Measurements from ENCODE around the gene RBM19. TPM values are rescaled to one million over a fixed set of nuclear protein-coding genes. Genes with fewer than 3 reads are reported as not detected.
A peak's percentile ranks its signal among the peaks of the same experiment; 100 is the strongest.
"Not testable (repeated sequence)": the region's sequence is repeated elsewhere in the genome, so short reads cannot be mapped to it uniquely, and the experiment has no call there.

Gene RBM19, protein sequence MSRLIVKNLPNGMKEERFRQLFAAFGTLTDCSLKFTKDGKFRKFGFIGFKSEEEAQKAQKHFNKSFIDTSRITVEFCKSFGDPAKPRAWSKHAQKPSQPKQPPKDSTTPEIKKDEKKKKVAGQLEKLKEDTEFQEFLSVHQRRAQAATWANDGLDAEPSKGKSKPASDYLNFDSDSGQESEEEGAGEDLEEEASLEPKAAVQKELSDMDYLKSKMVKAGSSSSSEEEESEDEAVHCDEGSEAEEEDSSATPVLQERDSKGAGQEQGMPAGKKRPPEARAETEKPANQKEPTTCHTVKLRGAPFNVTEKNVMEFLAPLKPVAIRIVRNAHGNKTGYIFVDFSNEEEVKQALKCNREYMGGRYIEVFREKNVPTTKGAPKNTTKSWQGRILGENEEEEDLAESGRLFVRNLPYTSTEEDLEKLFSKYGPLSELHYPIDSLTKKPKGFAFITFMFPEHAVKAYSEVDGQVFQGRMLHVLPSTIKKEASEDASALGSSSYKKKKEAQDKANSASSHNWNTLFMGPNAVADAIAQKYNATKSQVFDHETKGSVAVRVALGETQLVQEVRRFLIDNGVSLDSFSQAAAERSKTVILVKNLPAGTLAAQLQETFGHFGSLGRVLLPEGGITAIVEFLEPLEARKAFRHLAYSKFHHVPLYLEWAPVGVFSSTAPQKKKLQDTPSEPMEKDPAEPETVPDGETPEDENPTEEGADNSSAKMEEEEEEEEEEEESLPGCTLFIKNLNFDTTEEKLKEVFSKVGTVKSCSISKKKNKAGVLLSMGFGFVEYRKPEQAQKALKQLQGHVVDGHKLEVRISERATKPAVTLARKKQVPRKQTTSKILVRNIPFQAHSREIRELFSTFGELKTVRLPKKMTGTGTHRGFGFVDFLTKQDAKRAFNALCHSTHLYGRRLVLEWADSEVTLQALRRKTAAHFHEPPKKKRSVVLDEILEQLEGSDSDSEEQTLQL
- 10 to 100 TPM; 23.4 to 43.1 (median 33.5) TPM for polyA plus RNA-seq (ENCODE audit: insufficient read length in 4 of 4)

DNA sequence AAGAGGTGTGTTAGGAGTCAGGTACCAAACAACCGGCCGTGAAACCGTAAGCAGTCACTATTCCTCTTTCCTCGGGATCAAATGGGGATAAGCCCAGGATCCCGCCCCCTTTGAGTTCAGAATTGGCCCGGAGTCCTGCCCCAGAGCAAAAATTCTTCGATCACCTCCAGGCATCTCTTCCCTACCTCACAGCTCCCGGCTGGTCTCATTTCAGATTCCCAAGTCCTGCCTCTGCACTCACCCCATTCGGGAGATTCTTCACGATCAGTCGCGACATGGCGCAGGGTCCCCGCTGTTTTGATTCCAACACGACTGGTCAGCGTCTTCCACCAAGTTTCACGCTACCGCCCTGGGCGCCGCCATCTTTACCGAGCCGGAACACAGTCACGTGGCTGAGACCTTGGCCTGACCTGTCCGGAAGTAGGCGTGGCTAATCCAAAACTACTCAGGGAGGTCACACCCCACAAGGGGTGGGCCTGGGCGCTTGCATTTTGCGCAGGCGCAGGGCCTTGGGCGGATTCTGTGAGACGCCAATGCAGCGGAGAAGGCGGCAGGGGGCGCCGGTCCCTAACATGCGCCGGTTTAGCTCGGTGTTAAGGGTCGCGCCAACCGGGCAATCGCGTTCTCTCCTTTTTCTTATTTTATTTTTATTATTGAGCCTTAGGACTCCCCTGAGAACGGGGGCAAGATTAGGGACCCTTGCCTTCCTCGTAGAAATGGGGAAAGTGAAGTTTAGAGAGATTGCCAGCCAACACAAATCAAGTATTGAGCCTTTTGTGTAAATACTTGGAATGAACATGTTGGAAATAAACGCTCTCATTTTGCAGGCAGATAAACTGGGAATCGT lies at the start of gene RBM19:
Gene RBM19, minus strand, starts transcription at position 375 of the 847 bp plus-strand sequence. Its CDS starts 98 bp downstream, at position 277.
- peak; percentile 90 to 98 (median 96) for DNase-seq (ENCODE audit: low read depth in 4 of 4, low spot score in 2 of 4)

DNA sequence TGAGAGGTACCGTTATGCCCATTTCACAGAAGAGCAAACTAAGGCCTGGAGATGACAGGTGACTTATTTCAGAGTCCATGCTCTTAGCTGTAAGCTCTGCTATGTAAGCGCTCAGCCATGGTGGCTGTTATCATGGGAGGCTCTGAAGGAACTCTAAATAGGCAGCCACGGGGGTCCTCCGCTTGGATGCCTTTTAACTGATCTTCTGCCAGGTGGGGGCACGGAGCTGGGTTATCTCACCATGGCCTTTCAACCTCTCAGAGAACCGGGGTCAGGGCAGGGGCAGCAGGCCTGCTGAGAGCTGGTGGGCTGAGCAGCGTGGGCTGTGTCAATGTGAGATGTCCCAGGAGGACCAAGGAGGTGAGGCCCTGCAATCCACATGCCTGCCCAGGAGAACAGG lies 49.7 kb upstream of the RBM19 start:
- no peak for DNase-seq (ENCODE audit: low read depth in 4 of 4, low spot score in 2 of 4)

DNA sequence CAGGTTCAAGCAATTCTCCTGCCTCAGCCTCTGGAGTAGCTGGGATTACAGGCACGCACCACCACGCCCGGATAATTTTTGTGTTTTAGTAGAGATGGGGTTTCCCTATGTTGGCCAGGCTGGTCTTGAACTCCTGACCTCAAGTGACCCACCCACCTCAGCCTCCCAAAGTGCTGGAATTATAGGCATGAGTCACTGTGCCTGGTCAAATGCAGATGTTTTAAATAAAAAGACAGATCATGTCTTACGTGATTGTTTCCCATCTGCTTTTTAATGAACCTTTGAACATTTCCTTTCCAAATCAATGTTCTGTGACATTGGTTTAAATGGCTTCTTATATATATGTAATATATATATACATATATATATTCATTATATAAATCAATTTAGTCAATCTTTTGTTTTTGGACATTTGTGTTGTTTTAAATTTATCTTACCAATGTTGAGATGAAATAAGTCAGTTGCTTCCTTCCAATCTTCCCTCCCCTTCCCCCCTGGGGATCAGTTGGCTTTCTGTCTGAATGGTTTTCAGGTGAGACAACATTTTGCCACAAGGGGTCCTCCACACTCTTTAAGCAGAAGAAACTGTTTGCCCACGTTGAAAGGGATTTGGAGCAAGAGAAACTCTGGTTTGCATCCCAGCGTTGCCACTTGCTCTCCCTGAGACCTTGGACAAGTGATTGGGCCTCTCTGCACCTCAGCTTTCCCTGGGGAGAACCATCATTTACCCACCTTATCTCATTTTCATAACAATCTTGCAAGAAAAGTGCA lies 47.6 kb upstream of the RBM19 start:
- no peak for DNase-seq (ENCODE audit: low read depth in 4 of 4, low spot score in 2 of 4)

DNA sequence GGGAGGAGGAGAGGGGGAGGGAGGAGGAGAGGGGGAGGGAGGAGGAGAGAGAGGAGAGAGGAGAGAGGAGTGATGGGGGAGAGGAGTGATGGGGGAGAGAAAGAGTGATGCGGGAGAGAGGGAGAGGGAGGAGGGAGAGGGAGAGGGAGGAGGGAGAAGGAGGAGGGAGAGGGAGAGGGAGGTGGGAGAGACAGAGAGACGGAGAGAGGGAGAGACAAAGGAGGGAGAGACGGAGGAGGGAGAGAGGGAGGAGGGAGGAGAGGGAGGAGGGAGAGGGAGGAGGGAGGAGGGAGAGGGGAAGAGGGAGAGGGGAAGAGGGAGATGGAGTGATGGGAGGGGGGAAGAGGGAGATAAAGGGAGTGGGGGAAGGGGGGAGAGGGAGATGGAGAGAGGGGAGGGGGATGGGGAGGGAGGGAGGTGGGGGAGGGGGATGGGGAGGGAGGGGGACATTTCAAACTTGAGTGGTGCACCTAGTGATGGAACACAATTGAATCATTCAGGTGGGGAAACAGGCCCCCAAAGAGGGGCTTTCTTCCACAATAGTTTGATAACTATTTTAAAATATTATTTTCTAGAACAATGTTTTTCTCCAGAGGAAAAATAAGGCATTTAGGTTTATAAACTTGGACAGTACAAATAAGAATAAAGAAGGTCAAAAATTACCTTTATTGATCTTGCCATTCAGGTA lies 46.8 kb upstream of the RBM19 start:
- DNase-seq (ENCODE audit: low read depth in 4 of 4, low spot score in 2 of 4), result no peak

DNA sequence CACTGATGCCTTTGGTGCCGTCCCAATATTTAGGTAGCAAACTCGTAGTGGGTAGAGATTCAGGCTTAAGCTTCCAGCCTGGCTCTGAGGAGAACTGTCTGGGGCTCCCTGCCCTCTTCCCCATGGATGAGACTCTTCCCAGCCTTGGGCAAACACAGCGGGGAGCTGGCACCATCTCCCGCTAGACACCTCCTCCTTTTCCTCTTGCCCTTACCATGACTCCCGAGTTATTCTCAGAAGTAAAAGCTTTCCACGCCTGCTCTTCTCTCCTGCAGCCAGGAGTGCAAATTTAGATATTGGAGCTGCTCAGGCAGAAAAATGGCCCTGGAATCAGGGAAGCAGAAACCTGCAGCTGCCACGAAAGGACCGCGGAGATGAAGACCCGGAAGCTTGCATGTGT lies 45.6 kb upstream of the RBM19 start:
- DNase-seq (ENCODE audit: low read depth in 4 of 4, low spot score in 2 of 4), result no peak

DNA sequence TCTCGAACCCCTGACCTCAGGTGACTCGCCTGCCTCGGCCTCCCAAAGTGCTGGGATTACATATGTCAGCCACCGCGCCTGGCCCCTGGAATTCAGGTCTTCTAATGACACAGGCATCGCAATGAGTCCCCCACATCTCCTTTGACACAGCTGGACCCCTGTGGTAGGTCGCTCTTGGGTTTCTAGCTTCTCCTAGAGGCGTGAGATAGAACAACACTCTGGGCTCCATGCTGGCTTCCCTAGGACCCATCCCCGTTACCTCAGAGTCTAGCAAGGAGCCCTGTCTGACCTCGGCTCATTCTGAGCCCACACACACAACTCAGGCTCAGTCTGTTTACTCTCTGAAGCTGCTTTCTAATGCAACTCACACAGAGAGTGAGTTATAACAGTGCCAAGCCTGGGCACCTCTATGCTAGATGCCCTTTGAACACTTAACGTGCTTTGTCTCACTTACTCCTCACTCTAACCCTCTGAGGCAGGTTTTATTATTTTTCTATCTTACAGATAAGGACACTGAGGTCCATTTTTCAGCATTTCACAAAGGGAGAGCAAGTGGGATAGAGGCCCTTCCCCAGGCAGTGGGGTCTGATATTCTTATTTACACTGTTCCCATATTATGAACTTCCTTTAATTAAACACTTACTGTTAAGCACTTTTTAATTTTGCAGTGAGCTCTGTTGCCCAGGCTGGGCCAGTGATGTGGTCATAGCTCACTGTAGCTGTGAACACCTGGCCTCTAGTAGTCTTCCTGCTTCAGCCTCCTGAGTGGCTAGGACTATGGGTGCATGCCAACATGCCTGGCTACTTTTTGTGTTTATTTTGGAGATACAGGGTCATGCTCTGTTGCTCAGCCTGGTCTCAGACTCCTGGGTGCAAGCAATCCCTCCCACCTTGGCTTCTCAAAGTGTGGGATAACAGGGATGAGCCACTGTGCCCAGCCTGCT lies 40.6 kb upstream of the RBM19 start:
- no peak for DNase-seq (ENCODE audit: low read depth in 4 of 4, low spot score in 2 of 4)

DNA sequence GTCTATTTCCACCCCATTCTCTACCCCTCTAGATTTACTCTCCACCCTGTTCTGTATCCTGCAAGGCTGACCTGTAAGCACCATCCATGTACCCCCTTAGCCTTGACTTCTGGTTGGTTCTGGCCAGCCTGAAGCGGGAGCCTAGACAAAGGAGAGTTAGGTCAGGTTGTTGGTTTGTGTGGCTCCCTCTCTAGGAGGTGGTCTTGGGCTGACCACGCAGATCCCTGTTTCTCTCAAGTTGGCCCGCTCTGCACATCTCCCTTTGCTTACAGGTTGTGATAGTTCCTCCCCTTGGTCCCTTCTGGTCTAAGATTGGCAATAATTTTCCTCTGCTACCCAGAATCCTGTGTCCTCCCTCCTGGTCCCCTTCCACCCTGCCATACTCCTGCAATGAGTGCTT lies 38.3 kb upstream of the RBM19 start:
- DNase-seq (ENCODE audit: low read depth in 4 of 4, low spot score in 2 of 4), result no peak

DNA sequence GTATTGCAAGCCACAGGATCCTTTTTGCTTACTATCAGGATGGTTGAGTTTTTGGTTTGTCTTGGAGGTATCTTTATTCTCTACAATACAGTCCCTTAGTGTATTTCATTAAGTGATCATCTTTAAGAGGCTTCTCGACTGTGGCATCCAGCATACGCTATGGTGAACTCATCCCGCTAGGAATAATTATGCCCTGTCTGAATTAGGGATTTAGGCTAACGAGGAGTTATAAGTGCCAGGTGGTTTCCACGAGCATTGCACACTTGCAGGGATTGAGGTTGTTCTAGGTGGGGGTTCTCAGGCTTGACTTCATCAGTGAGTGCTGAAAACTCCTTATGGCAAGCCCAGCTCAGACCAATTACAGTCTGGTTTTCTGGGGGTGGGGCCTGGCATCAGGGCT lies 37.2 kb upstream of the RBM19 start:
- no peak for DNase-seq (ENCODE audit: low read depth in 4 of 4, low spot score in 2 of 4)

DNA sequence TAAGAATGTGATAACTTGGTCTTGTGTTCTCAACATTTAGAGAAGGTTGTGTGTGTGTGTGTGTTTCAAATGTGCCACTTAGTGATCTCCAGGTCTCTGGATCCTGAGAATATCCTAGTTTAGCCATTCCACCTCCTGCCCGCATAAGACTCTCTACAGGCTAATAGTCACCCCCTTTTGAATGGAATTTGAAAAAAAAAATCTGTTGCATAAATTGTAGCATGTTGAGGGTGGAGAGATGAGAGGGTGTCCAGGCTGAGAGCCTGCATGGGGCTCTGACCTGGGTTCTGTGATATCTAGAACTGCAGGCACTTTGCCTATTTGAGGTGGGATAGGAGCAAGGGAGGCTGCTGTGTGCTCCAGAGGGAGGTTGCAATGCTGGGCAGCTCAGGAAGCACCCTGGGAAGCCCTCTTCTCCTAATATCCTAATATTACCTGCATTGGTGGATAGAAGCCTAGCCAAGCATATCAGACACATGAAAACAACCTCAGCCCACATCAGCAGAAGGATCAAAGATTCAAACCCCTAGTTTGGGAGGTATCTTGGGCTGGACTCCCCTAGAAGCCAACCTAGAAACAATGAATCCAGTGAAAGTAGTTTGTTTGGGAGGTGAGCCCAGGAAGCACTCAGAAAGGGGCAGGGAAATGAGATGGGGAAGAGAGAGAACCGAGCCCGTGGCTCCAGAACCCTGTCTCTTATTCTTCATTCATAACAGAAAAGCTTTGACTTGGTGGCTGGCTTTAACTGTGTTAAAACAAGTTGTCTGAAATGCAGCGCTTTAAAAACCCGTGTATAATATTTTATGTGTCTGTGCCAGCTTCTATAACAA lies 35.6 kb upstream of the RBM19 start:
- DNase-seq (ENCODE audit: low read depth in 4 of 4, low spot score in 2 of 4), result no peak

DNA sequence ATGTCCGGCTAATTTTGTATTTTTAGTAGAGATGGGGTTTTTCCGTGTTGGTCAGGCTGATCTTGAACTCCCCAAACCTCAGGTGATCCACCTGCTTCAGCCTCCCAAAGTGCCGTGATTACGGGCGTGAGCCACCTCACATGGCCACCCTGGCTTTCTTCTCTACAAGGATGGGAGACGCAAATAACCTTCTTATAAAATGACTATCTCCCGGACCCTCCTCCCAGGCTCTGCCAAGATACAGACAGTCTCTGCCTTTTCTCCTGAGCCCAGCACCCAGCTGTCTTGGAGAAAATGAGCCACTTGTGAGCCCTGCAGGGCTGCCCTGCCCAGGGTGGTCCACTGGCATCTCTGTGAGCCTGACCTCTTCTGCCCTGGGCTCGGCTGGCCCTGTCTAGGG lies 34.7 kb upstream of the RBM19 start:
- DNase-seq (ENCODE audit: low read depth in 4 of 4, low spot score in 2 of 4), result no peak

DNA sequence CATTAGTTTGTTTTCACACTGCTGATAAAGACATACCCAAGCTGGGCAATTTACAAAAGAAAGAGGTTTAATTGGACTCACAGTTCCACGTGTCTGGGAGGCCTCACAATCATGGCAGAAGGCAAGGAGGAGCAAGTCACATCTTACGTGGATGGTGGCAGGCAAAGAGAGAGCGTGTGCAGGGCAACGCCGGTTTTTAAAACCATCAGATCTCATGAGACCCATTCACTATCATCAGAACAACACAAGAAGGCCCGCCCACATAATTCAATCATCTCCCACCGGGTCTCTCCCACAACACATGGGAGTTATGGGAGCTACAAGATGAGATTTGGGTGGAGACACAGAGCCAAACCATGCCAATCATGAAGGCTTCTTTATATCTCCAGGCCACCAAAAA lies 34.1 kb upstream of the RBM19 start:
- not testable (repeated sequence) for DNase-seq (ENCODE audit: low read depth in 4 of 4, low spot score in 2 of 4)

DNA sequence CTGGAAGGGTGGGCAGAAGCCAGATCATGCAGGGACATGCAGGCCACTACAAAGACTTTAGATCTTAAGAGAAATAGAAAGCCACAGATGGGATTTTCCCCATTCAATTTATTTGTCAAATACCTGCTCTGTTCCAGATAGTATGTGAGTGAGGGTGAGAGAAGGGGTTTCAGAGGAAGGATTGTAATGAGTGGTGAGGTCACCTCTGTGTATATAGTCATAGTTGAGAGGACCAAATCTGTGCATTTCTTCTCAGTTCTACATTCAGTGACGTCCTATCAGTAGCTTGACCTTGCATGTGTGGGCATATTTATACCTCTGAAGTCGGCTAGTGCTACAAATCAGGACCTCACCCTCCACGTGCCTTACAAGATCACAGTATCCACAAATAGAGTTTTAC lies 31.2 kb upstream of the RBM19 start:
- DNase-seq (ENCODE audit: low read depth in 4 of 4, low spot score in 2 of 4), result no peak

DNA sequence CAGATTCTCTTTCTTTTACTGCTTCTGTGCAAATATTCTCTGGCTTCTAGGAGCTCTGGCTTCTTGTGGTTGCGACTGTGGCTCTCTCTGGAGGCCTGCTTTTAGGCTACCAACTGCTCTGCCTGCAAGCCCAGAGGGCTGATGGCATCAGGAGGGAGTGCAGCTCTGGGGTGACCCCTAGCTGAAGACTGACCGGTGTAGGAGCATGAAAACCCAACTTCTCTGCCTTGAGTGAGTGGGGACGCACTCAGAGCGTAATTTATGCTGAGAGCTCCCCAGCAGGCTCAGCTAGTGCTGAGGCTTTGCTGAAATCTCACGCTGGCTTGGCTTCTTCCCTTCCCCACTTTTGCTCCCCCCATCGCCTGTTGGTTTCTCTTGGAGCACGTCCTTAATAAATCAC lies 29.9 kb upstream of the RBM19 start:
- no peak for DNase-seq (ENCODE audit: low read depth in 4 of 4, low spot score in 2 of 4)

DNA sequence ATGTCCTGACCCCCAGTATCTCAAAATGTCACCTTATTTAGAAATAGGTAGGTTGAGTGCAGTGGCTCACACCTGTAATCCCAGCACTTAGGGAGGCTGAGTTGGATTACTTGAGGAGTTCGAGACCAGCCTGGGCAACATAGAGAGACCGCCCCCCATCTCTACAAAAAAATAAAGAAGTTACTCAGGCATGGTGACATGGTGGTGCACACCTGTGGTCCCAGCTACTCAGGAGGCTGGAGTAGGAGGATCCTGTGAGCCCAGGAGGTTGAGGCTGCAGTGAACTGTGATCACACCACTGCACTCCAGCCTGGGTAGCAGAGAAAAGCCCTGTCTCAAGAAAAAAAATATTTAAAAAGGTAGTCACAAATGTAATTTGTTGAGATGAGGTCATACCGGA lies 27.9 kb upstream of the RBM19 start:
- DNase-seq (ENCODE audit: low read depth in 4 of 4, low spot score in 2 of 4), result no peak

DNA sequence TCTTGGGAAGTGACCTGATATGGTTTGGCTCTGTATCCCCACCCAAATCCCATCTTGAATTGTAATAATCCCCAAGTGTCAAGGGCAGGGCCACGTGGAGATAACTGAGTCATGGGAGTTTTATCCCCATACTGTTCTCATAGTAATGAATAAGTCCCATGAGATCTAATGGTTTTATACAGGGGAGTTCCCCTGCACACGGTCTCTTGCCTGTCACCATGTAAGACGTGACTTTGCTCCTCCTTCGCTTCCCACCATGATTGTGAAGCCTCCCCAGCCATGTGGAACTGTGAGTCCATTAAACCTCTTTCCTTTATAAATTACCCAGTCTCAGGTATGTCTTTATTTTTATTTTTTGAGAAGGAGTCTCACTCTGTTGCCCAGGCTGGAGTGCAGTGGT lies 26.6 kb upstream of the RBM19 start:
- DNase-seq (ENCODE audit: low read depth in 4 of 4, low spot score in 2 of 4), result not testable (repeated sequence)

DNA sequence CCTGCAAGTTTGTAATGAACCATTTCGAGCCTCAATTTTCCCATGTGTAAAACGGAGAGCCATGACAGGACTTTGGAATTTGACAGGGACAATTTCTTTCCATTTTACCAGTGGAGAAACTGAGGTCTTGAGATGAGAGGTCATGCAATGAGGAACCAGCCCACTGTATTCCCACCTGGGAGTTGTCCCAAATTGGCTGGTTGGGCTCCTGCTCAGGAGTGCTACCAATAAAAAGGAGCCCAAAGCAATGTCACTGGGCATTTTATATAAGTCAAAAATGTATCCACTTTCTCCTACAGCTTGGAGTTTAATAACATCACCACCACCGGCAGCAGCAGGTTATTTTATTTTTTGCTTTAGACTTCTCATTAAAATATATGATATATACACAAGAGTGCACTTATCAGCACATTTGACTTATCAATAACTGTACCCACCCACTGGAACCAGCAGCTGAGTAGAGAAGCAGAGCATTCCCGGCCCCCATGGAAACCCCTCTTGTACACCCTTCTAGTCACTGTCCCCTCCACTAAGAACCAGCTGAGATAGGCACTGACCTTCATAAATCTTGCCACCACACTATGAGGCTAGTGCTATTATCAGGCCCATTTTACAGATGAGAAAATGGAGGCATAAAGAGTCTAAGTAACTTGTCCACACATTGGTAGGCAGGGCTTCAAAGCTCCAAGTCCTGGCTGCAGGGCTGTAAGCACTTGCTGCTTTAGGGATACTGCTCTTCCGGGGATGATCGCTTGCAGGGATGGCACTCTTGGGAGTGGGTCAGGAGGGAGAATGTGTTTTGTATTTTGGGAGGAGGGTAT lies 25.3 kb upstream of the RBM19 start:
- no peak for DNase-seq (ENCODE audit: low read depth in 4 of 4, low spot score in 2 of 4)
